GM19328 (cell line): Measurements from ENCODE around the gene P2RX4.
"Not testable (repeated sequence)": the region's sequence is repeated elsewhere in the genome, so short reads cannot be mapped to it uniquely, and the experiment has no call there.

Experiments used
- ATAC-seq: cut with Tn5 transposase; IDR thresholded peaks from one replicate; pipeline ENCODE4 v1.9.1; 2021; ENCODE audit warnings: mild to moderate bottlenecking, moderate library complexity; ENCODE audit not compliant: unreplicated experiment

P2RX4 gene

GRCh38 chr12:121209624-121210572, at the start of gene P2RX4:
Gene P2RX4, plus strand, starts transcription at chr12:121210129. Its CDS starts 36 bp downstream, at chr12:121210165.
- ATAC-seq: peak; percentile 88

- ATAC-seq: no peak
Measured at GRCh38 chr12:121162384-121162783, 47.5 kb upstream of the P2RX4 start.

DNA sequence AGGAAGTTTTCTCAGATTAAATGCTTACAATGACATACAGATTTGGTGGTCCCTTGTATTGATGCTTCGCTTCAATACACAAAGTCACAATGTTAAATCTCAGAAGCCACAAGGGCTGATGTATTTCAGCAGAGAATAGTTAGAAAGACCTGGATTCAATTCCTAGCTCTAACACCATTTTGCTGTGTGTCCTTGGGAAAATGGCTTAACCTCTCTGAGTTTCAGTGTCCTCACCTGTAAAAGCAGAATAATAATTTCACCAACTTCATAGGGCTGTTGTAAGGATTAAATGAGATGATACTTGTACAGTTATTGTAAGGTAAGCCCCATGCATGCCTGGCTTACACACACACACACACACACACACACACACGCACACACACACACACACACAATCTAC, 46.9 kb upstream of the P2RX4 start:
- ATAC-seq: no peak

GRCh38 chr12:121164839-121165238, 45.1 kb upstream of the P2RX4 start:
- not testable (repeated sequence) for ATAC-seq

DNA sequence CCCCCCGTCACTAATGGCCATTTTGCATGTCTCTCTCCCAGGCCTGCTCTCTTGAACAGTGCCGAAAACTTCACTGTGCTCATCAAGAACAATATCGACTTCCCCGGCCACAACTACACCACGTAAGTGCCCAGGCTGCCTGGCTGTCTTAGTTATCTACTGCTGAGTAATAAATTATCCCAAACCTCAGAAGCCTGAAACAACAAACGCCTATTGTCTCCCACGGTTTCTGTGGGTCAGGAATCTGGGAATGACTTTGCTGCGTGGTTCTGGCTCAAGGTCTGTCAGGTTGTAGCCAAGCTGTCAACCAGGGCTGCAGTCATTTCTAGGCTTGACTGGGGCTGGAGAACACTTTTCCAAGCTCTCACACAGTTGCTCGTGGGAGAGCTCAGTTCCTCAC, 44.6 kb upstream of the P2RX4 start:
- ATAC-seq: no peak

- ATAC-seq: no peak
Measured at GRCh38 chr12:121166356-121166755, 43.6 kb upstream of the P2RX4 start.

- no peak for ATAC-seq
Measured at GRCh38 chr12:121167232-121167820, 42.6 kb upstream of the P2RX4 start.

GRCh38 chr12:121167951-121168350, 42.0 kb upstream of the P2RX4 start:
- ATAC-seq: no peak

- no peak for ATAC-seq
Measured at GRCh38 chr12:121170151-121170550, 39.8 kb upstream of the P2RX4 start.

DNA sequence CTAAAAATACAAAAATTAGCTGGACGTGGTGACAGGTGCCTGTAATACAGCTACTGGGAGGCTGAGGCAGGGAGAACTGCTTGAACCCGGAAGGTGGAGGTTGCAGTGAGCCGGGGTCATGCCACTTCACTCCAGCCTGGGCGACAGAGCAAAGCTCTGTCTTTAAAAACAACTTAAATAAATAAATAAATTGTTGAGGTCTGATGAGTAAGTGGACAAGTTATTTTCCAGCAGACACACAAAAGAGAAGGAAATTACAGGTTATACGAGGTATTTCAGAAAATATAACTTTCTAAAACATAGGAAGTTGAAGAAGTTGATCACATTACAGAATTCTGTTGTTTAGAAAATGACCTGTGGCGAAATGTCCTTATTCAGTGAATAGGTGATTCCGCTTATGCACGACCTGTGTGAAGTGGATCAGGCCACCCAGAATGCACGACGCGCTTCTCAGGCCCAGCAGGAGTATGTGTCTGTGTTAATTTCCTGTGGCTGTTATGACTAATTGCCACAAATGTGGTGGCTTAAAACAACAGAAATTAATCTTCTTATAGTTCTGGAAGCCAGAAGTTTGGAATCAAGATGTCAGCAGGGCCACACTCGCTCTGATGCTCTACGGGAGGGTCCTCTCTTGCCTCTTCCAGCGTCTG, 39.2 kb upstream of the P2RX4 start:
- ATAC-seq: no peak

GRCh38 chr12:121172145-121172544, 37.8 kb upstream of the P2RX4 start:
- no peak for ATAC-seq

- ATAC-seq: no peak
Measured at GRCh38 chr12:121175383-121176119, 34.4 kb upstream of the P2RX4 start.

DNA sequence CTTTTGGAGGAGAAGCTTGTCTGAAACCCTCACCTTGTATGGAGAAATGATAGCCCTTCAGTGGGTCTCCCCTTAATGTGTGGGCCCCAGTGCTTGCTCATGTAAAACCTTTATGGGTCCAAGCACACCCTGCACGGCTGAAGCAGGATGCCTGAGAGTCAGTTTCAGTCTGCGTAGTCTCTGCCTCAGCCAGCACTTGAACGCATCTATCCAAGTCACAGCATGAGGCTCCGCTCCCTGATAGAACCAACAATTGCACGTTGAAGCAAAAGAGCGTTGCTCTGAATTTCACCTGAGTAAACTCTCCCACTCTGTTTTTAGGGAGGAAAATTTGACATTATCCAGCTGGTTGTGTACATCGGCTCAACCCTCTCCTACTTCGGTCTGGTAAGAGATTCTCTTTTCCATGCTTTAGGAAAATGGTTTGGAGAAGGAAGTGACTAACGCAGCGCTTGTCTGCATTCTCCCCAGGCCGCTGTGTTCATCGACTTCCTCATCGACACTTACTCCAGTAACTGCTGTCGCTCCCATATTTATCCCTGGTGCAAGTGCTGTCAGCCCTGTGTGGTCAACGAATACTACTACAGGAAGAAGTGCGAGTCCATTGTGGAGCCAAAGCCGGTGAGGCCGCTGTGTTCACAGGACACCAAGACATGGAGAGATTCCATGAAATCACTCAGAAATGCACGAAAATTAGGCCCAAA, 33.0 kb upstream of the P2RX4 start:
- ATAC-seq: no peak

DNA sequence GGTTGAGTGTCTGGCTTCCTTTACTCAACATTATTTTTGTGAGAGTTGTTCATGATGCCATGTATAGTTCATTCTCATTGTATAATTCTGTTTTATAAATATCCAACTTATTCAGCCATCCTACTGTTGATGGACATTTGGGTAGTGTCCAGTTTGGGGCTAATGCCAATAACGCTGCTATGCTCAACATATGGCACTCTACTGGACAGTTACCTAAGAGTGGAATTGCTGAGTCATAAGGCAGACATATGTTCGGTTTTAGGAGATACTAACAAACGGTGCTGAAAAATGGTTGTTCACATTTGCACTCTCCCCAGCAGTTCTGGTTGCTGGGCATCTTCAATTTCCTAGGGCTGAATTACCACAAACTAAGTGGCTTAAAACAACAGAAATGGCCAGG, 28.7 kb upstream of the P2RX4 start:
- ATAC-seq: no peak

- no peak for ATAC-seq
Measured at GRCh38 chr12:121182222-121182893, 27.6 kb upstream of the P2RX4 start.

DNA sequence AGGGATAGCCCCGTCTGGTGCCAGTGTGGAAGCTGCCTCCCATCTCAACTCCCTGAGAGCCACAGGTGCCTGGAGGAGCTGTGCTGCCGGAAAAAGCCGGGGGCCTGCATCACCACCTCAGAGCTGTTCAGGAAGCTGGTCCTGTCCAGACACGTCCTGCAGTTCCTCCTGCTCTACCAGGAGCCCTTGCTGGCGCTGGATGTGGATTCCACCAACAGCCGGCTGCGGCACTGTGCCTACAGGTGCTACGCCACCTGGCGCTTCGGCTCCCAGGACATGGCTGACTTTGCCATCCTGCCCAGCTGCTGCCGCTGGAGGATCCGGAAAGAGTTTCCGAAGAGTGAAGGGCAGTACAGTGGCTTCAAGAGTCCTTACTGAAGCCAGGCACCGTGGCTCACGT, 25.5 kb upstream of the P2RX4 start:
- ATAC-seq: no peak

GRCh38 chr12:121184984-121185889, 24.7 kb upstream of the P2RX4 start:
- ATAC-seq: no peak

GRCh38 chr12:121186826-121187225, 23.1 kb upstream of the P2RX4 start:
- ATAC-seq: no peak

DNA sequence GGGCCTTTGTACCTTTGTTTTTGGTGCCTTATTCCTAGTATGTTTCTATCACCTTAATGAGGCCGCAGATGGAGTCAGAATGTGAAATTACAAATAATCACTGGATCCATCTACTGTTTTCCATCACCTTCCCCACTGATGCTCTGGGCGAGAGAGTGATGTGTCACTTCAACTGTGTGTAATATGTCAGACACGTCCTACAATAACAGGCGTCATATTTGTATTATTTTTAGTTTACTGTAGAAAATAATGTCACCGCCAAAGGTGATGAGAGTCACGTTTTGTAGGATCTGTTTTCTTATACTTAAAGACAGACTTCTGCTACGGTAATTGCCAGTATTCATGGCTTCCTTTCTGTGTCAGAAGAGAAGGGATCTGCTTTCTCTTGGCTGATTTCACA, 22.4 kb upstream of the P2RX4 start:
- no peak for ATAC-seq
